NOMO-1 treated with DMSO at 0.1 percent for 48 hours (cell line): ENCODE measurements around the gene HOXC10.

Experiments used
- DNase-seq: peaks from one replicate; lab custom pipeline; 2025; ENCODE audit not compliant: unreplicated experiment; lab: John Stamatoyannopoulos, UW

HOXC10 gene

GRCh38 chr12:53964315-53964713, 20.6 kb upstream of the HOXC10 start:
- no peak for DNase-seq

- no peak for DNase-seq
Measured at GRCh38 chr12:53965281-53966084, 19.5 kb upstream of the HOXC10 start.

DNA sequence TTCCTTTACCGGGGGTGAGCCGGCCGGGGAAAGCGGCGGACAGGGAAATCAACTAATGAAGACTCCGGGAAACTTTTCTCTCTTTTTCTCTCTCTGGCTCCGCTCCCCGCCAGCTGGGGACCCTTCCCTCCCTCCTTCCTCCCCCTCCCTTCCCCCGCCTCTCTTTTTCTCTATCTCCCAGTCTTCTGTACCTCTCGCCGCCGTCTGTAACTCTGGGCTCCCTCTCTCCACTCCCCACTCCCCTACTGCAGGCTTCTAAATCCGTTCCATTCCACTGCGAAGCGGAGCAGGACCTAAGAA, 18.9 kb upstream of the HOXC10 start:
- DNase-seq = no peak

DNA sequence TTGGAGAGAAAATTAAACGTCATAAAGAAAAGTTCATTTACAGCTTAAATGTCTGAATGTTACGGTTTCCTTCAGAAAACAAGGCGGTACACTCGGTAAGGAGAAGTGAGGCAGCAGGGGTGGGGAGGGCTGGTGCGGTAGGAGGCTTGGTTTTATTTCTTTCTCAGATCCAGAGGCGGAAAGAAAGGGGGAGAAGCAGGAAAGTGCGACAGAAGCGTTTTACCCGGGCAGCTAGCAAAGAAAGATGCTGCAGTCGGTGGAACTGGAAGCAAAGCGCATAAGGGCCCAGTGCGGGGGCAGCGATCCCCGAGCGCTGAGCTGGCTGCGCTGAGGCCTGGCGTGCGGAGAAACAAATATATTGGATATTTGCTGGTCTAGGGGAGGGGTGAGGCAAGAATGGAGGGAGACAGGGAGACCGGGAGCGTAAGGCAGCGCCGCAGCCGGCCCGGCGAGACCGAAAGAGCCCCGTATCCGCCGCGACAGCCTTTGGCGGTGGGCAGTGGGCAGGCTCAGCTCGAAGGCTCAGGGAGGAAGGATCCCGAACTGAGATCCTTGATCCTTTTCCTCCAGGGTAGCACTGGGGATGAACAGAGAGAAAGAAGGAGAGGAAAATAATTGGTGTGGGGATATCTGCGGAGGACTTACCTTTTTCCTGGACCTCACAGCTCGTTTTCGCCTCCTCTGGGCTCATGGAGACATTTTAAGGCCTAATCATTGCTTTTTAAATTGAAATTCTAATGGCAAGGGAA, 18.4 kb upstream of the HOXC10 start:
- no peak for DNase-seq

- DNase-seq = no peak
Measured at GRCh38 chr12:53967421-53967925, 17.5 kb upstream of the HOXC10 start.

- DNase-seq = no peak
Measured at GRCh38 chr12:53968214-53969127, 16.5 kb upstream of the HOXC10 start.

DNA sequence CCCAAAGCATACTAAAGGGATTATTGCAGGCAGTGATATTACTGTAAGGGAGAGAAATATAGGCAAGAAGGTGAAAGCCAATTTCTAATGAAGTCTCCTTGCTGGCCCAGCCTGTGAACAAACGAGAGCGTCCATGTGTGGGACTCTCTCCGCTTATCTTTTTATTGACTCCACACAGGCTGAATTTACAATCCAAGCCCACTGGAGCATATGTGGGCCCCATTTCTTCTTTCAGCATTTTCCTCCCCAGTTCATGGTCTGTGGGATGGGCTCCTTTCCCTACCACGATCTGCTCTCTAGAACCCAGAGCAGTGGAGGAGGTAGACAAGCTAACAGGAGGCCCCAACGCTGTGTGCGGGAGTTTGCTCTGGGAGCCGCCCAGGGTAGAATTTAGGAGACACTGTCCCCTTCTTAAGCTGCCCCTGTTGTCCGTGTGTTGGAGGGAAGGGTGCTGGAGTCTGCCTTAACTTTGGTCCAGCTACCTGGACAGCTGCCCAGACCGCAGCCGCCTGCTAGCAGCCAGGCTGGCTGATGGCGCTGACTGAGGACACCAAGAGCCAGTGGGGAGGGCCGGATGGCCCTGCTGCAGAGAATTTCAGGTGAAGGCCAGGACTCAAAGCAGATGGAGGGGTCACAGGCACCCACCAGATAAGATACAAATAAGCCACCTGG, 15.2 kb upstream of the HOXC10 start:
- no peak for DNase-seq

- no peak for DNase-seq
Measured at GRCh38 chr12:53970451-53970850, 14.5 kb upstream of the HOXC10 start.

- DNase-seq = no peak
Measured at GRCh38 chr12:53971129-53971528, 13.8 kb upstream of the HOXC10 start.

DNA sequence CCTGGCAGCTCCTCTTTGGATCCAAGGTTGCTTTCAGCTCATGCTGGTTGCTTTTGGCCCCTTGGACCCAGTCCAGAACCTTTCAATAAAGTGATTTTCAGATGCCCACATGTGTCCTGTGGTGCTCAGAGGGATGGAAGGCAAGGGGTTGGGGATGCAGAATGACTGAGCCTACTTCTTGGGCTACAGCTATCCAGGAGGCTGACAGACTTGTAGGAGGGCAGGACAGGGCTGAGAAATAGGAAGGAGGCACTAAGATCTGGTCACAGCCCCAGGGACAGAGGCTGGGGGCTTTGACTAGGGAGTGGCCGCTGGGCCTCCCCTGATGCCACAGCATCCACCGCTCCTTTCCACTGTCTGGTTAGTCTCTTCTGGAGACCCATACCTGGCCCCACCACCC, 13.3 kb upstream of the HOXC10 start:
- DNase-seq = no peak

DNA sequence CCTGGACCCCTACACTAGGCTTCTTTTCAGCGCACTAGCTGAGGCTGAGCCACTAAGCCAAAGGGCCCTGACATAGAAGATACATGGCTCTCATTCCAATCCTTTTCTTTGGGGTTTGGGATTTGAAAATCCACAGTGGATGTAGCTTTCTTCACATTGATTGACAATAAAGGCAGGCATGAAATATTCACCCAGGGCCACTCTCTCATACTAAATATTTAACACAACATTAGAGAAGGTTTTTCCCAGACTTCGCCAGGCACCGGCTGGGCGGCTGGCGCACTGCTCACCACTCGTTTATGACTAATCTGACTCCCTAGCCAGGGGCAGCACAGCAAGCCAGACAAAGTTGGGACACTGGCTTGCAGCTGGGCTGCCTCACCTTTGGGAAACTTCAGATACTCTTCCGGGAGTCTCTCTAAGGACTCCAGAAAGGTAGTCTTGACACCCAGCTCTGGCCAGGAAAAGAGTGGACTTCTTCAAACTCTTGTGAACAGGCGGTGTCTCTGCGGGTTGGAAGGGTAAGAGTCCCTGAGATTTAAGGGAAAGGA, 12.7 kb upstream of the HOXC10 start:
- no peak for DNase-seq

DNA sequence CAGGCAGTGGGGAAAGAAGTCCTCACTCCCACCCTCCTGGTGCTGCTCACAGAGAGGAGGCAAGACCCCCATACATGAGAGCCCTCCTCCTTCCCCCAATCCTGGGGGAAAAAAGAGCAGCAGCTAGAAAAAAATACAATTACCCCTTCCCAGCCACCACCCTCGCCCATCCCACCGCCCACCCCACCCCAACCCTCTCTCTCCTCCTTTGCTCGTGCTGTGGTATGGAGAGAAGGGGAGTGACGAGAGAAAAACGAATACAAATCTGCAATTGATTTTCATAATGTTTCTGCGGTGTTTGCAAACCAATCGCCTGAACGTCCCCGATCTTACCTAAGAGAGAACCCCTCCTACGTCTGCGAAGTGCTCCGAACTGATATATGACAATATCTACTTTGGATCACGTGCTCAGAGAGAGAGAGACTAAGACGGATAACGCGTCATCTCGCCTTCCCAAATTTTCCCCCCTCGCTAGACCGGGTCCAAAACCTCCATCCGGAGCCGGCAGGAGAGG, 12.2 kb upstream of the HOXC10 start, which contains the start of gene HOXC11:
Gene HOXC11 (plus strand): TSS at position 405 of the 514 bp plus-strand sequence. CDS start 116 bp downstream, outside the sequence.
- no peak for DNase-seq

DNA sequence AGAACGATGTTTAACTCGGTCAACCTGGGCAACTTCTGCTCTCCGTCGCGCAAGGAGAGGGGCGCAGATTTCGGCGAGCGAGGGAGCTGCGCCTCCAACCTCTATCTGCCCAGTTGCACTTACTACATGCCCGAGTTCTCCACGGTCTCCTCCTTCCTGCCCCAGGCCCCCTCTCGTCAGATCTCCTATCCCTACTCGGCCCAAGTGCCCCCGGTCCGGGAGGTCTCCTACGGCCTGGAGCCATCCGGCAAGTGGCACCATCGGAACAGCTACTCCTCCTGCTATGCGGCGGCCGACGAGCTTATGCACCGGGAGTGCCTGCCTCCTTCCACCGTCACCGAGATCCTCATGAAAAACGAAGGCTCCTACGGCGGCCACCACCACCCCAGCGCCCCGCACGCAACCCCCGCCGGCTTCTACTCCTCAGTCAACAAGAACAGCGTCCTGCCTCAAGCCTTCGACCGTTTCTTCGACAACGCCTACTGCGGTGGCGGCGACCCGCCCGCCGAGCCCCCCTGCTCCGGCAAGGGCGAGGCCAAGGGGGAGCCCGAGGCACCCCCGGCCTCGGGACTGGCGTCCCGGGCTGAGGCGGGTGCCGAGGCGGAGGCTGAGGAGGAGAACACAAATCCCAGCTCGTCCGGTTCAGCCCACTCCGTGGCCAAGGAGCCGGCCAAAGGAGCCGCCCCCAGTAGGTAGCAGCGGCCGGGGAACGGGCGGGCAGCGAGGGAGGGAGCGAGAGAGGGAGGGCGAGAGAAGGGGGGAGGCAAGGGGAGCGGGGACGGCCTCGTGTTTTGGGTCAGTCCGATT, 11.5 kb upstream of the HOXC10 start:
- DNase-seq = no peak

GRCh38 chr12:53974084-53975063, 10.6 kb upstream of the HOXC10 start, which contains the start of gene HOTAIR:
HOTAIR (minus strand) TSS chr12:53974954.
- no peak for DNase-seq

DNA sequence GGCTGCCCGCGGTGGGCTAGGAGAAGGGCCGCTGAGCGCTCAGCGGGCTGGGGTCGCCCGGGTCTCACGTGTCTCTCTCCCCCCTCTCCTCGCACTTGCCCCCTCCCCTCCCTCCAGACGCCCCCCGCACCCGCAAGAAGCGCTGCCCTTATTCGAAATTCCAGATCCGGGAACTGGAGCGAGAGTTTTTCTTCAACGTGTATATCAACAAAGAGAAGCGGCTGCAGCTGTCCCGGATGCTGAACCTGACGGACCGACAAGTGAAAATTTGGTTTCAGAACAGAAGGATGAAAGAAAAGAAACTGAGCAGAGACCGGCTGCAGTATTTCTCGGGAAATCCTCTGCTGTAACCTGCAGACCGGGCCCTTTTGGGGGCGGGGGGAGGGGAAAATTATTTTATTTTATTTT, 9.9 kb upstream of the HOXC10 start:
- DNase-seq = no peak

- no peak for DNase-seq
Measured at GRCh38 chr12:53975479-53976152, 9.3 kb upstream of the HOXC10 start.

DNA sequence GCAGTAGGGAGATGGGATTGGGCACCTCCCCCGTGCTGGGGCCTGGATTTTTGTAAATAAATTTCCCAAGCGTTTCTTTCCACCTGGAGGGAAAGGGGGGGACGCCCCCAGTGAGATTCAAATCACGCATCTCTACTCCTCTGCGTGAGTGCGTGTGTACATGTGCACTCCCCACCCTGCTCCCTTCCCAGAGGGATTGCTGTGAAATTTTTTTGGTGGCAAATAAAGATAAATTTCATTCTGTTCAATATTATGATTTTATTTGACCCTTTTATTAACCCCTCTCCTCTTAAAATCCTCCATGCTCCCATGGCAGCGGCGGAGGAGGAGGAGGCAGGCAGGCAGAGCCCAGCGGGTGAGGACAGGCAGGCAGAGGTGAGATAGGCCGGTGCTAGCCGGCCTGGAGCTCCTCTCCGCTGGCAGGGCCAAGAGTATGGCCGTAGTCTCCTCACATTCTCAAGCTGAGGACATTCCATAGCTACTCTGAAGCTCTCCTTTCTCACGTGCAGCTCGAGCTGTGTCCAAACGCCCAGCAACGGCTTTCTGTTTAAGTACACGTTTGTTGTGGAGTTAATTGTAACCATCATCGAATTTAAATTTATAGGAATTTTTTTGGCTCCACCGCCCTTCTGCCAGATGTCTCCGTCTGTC, 8.6 kb upstream of the HOXC10 start:
- no peak for DNase-seq
